HCT116 (cell line): ENCODE results near the gene NUP210. TPM values are rescaled to one million over a fixed set of nuclear protein-coding genes. Genes with fewer than 3 reads are reported as not detected.

Source experiments
- ATAC-seq: fragments of 200-7000 bp; cut with Tn5 transposase; 2 replicates; pipeline ENCODE4 v1.9.1; 2020; ENCODE audit warnings: mild to moderate bottlenecking, moderate library complexity
- BruUV-seq: library from RNA; stranded (reverse); fragments of 400-500 nt; replicated peaks from 2 replicates; lab custom pipeline; 2021; lab: Mats Ljungman, UMichigan
- CTCF ChIA-PET: fragments of 300-600 bp; sonication (Branson Sonifier 250); formaldehyde crosslinking; loops from one replicate; lab custom pipeline; 2021; ENCODE audit warnings: antibody characterized with exemption; lab: Charles Lee
- POLR2A ChIA-PET: fragments of 300-600, 350-600 bp; sonication (Branson Sonifier 250); formaldehyde crosslinking; loops from one replicate; lab custom pipeline; 2021; ENCODE audit warnings: antibody characterized with exemption; lab: Charles Lee
- RAD21 ChIA-PET, 2 experiments: fragments of 300-600 bp; sonication (Branson Sonifier 250); formaldehyde crosslinking; loops; one replicate each; lab custom pipeline; 2023; ENCODE audit warnings: low total read pairs in 2 of 2; ENCODE audit not compliant: uncharacterized antibody in 2 of 2, unreplicated experiment in 2 of 2, low non-redundant PET in 1 of 2; lab: Charles Lee
- DNase-seq: peaks from one replicate; pipeline ENCODE4 v3.0.0-alpha.2; 2010; ENCODE audit warnings: low read depth, low spot score
- H2AFZ ChIP-seq: fragments of 200-600 bp; shearing (Covaris generic), sonication (generic); 2 replicates; pipeline ENCODE4 v1.6.1; 2017; ENCODE audit warnings: low read depth, mixed run types, mixed read lengths, antibody characterized with exemption, low read length; ENCODE audit not compliant: poor library complexity, severe bottlenecking
- H3K27ac ChIP-seq: 2 replicates; pipeline ENCODE4 v1.5.1; 2012; ENCODE audit warnings: low read depth, low read length
- H3K27me3 ChIP-seq: fragments of 200-600 bp; sonication (generic); 2 replicates; pipeline ENCODE4 v1.6.1; 2016; ENCODE audit warnings: mixed run types, low read length, mixed read lengths; ENCODE audit not compliant: insufficient read depth
- H3K36me3 ChIP-seq, 2 experiments: fragments of 200-500 bp in 1 of 2; fragments of 200-600 bp in 1 of 2; sonication (Bioruptor generic) in 1 of 2; sonication (generic) in 1 of 2; 2 replicates each; pipeline versions ENCODE4 v1.5.1 to v1.6.1; 2014 to 2016; ENCODE audit warnings: low read length in 2 of 2, inconsistent platforms in 1 of 2, mixed read lengths in 1 of 2, mixed run types in 1 of 2; ENCODE audit not compliant: insufficient read depth in 2 of 2, control insufficient read depth in 1 of 2
- H3K4me1 ChIP-seq, 2 experiments: fragments of 200-600 bp in 1 of 2; sonication (generic) in 1 of 2; 2 replicates each; pipeline versions ENCODE4 v1.5.1 to v1.6.1; 2012 to 2017; ENCODE audit warnings: low read length in 2 of 2, inconsistent platforms in 1 of 2, mild to moderate bottlenecking in 1 of 2, mixed read lengths in 1 of 2, mixed run types in 1 of 2, moderate library complexity in 1 of 2; ENCODE audit not compliant: insufficient read depth in 2 of 2, control insufficient read depth in 1 of 2
- H3K4me2 ChIP-seq: fragments of 200-600 bp; sonication (generic); 2 replicates; pipeline ENCODE4 v1.6.1; 2017; ENCODE audit warnings: mixed run types, low read length, mixed read lengths
- H3K4me3 ChIP-seq, 2 experiments: fragments of 200-600 bp in 1 of 2; sonication (generic) in 1 of 2; replicated peaks in 1 of 2; 2 replicates each; pipeline ENCODE4 v1.5.1; 2011 to 2016; ENCODE audit warnings: low read length in 2 of 2, control low read depth in 1 of 2, low read depth in 1 of 2, mild to moderate bottlenecking in 1 of 2, mixed read lengths in 1 of 2, mixed run types in 1 of 2
- H3K79me2 ChIP-seq: fragments of 200-600 bp; sonication (generic); 2 replicates; pipeline ENCODE4 v1.6.1; 2017; ENCODE audit warnings: mild to moderate bottlenecking, mixed run types, low read length, moderate library complexity, mixed read lengths; ENCODE audit not compliant: insufficient read depth
- H3K9ac ChIP-seq: fragments of 200-600 bp; sonication (generic); 2 replicates; pipeline ENCODE4 v1.6.1; 2016; ENCODE audit warnings: low read length, mixed read lengths
- H3K9me2 ChIP-seq: fragments of 200-600 bp; sonication (generic), shearing (Covaris generic); 2 replicates; pipeline ENCODE4 v1.6.1; 2017; ENCODE audit warnings: mixed run types, mild to moderate bottlenecking, moderate library complexity; ENCODE audit not compliant: insufficient read depth
- H3K9me3 ChIP-seq, 2 experiments: fragments of 200-500 bp in 1 of 2; fragments of 200-600 bp in 1 of 2; sonication (Bioruptor generic) in 1 of 2; sonication (generic) in 1 of 2; 2 replicates each; pipeline ENCODE4 v1.6.1; 2014 to 2017; ENCODE audit warnings: low read length in 2 of 2, mixed read lengths in 2 of 2, inconsistent platforms in 1 of 2, low read depth in 1 of 2, mild to moderate bottlenecking in 1 of 2, mixed run types in 1 of 2, moderate library complexity in 1 of 2; ENCODE audit not compliant: control insufficient read depth in 1 of 2, insufficient read depth in 1 of 2
- H4K20me1 ChIP-seq: fragments of 200-600 bp; sonication (generic), shearing (Covaris generic); 2 replicates; pipeline ENCODE4 v1.6.1; 2017; ENCODE audit warnings: mixed run types, mild to moderate bottlenecking, moderate library complexity; ENCODE audit not compliant: insufficient read depth
- EGR1 ChIP-seq: IDR thresholded peaks from 2 replicates; pipeline ENCODE4 v1.6.1; 2012; ENCODE audit warnings: low read depth
- EZH2 ChIP-seq: fragments of 200-600 bp; sonication (generic); IDR thresholded peaks from 2 replicates; pipeline ENCODE4 v1.6.1; 2017; ENCODE audit warnings: antibody characterized with exemption, mixed run types
- EZH2phosphoT487 ChIP-seq: fragments of 200-600 bp; IDR thresholded peaks from 2 replicates; pipeline ENCODE4 v1.6.1; 2018; ENCODE audit warnings: antibody characterized with exemption, borderline replicate concordance
- FOSL1 ChIP-seq: IDR thresholded peaks from 2 replicates; pipeline ENCODE4 v1.6.1; 2012; ENCODE audit warnings: low read depth
- POLR2AphosphoS5 ChIP-seq: IDR thresholded peaks from 2 replicates; pipeline ENCODE4 v1.6.1; 2011; ENCODE audit warnings: mild to moderate bottlenecking, low read depth, low read length, moderate library complexity
- SIN3A ChIP-seq: IDR thresholded peaks from 2 replicates; pipeline ENCODE4 v1.6.1; 2012; ENCODE audit warnings: low read depth
- SP1 ChIP-seq: IDR thresholded peaks from 2 replicates; pipeline ENCODE4 v1.6.1; 2012; ENCODE audit warnings: low read depth
- TCF7L2 ChIP-seq: IDR thresholded peaks from 2 replicates; pipeline ENCODE4 v1.7.0; 2011; ENCODE audit warnings: borderline replicate concordance, inconsistent platforms; ENCODE audit not compliant: insufficient read depth, insufficient read length; ENCODE audit errors: extremely low read depth
- YY1 ChIP-seq: IDR thresholded peaks from 2 replicates; pipeline ENCODE4 v1.6.1; 2011; ENCODE audit warnings: low read length, low read depth, moderate library complexity, mild to moderate bottlenecking; ENCODE audit not compliant: insufficient replicate concordance; ENCODE audit errors: extremely low read depth
- ZFX ChIP-seq: fragments of 450-650 bp; IDR thresholded peaks from 2 replicates; pipeline ENCODE4 v1.6.1; 2017
- ZNF274 ChIP-seq: fragments of 200-500 bp; sonication (Bioruptor generic); IDR thresholded peaks from 2 replicates; pipeline ENCODE4 v1.6.1; 2014; ENCODE audit warnings: mild to moderate bottlenecking, low read depth, low read length, inconsistent platforms
- intact Hi-C: fragments of 100-400 bp; cut with micrococcal nuclease; formaldehyde crosslinking; loops from 2 replicates; pipeline ENCODE4 v1.10.0; 2022
- total RNA-seq: library from RNA; stranded (reverse); gene quantifications from one replicate; pipeline ENCODE4 v1.2.1, GENCODE V29; 2021; ENCODE audit not compliant: unreplicated experiment
- TF ChIP-seq, protein P1 (sequence below), 3 experiments: fragments of 200-600 bp in 1 of 3; sonication (generic) in 1 of 3; IDR thresholded peaks in 2 of 3; conservative IDR thresholded peaks in 1 of 3; 2 replicates each; pipeline ENCODE4 v1.5.1; 2012 to 2017; ENCODE audit warnings: low read depth in 2 of 3, low read length in 2 of 3, antibody characterized with exemption in 1 of 3, borderline replicate concordance in 1 of 3, control low read depth in 1 of 3, mild to moderate bottlenecking in 1 of 3, mixed read lengths in 1 of 3, mixed run types in 1 of 3, moderate library complexity in 1 of 3; ENCODE audit not compliant: insufficient read depth in 1 of 3
- TF ChIP-seq, protein P2 (sequence below): IDR thresholded peaks from 2 replicates; pipeline ENCODE4 v1.6.1; 2012

Gene NUP210
- total RNA-seq, 1 experiment from 2014 or later, result 74.9 TPM

DNA sequence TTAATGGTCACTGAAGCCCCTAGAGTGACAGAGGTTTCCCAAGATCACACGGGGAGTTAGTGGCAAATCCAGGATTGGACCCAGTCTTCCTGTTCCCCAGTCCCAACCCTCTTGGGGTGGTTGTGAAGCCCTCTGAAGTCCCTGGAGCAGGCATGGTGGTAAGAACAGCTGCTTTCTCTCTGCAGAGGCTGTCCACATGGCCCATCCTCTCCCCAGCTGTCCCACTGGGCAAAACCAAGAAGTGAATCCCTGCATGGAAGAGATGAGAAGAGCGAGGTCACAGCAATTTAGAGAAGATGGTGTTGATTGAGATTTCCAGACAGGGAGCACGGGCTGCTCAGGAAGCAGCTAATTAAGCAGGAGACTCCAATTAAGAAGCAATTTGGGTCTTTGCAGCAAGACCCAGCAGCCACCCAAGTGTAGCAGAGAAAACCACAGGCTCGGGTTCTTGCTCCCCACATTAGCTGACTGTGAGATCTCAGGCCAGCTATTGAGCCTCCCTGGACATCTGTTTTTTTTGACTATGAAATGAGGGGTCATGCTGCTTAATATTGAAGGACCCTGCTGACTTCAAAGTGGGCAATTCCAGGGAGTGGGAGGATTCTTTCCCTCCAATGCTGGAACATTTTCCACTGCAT lies 45.2 kb upstream of the NUP210 start:
- Histone ChIP-seq H3K4me3 (no peak overlapping the region), H3K36me3 (no peaks in the 10 kb centered on the region), H3K9ac (no peak overlapping the region), H3K27ac (no peak overlapping the region), H2AFZ (no peak overlapping the region), H3K9me2 (no peaks in the 10 kb centered on the region), H3K27me3 (no peaks in the 10 kb centered on the region), H4K20me1 (no peaks in the 10 kb centered on the region), H3K79me2 (no peaks in the 10 kb centered on the region), H3K4me2 (no peak overlapping the region), H3K9me3 (no peaks in the 10 kb centered on the region), H3K4me1 (peaks cover 2 to 8% of the 10 kb centered on the region in 2 experiments; a peak in 3 of 4 replicates)
- ChIA-PET POLR2A (no interaction called here), CTCF (no interaction called here), RAD21 (no interaction called here)
- TF ChIP-seq SIN3A, result no peak
- no peak for TF ChIP-seq EGR1
- no peak for TF ChIP-seq YY1
- DNase-seq (no peak), ATAC-seq (no peak)
- intact Hi-C loops, result no loop called here
- BruUV-seq, result no TSS peak

DNA sequence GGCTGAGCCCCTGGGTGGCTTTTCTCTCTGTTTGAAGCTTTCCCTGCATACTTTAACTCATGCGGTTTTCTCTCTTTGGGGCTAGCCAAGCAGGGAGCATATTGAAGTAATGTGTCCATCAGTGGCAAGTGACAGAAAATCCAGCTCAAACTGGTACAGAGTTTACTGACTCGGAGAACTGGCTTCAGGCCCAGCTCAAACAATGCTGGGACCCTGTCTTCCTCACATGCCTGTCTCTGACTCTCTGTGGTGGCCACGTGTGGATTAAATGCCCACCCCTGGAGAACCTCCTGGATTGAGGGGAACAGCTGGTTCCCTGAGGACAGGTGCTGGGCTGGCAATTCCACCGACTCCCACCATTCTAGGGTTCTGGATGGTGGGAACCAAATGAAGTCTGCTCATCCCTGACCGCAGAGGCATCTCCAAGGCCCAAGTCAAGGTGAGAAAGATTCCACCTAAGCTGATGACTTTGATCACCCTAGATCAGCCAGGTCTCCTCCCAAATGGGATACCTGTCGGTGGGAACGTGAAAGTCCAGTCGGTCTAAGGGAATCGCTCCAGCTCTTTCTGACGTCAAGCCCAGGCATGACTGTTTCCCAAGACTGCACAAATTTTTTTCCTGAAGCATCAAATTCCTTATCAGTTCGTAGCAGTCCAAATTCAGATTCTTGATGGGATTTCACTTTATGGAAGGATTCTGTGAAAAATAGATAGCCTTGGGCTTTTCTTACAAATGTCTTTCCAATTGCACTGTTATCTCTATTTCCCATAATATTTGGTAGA lies 43.7 kb upstream of the NUP210 start:
- ATAC-seq (no peak), DNase-seq (no peak)
- no peaks in the 10 kb centered on the region for H3K9me2 ChIP-seq
- ChIA-PET POLR2A (no interaction called here), RAD21 (no interaction called here), CTCF (interaction anchor here (1.6 to 3.8 kb wide), 4 partner anchors 8 to 372 kb away, joined by 5 to 18 read pairs (median 11); partner anchors contain the start of gene HDAC11)
- no peak overlapping the region for H3K9ac ChIP-seq
- H3K27me3 ChIP-seq, result no peaks in the 10 kb centered on the region
- no peak overlapping the region for H3K4me2 ChIP-seq
- no peaks in the 10 kb centered on the region for H3K9me3 ChIP-seq
- peaks cover 2 to 8% of the 10 kb centered on the region in 2 experiments; a peak in 3 of 4 replicates for H3K4me1 ChIP-seq
- H3K27ac ChIP-seq, result no peak overlapping the region
- intact Hi-C loops, result no loop called here
- H3K36me3 ChIP-seq, result no peaks in the 10 kb centered on the region
- no peaks in the 10 kb centered on the region for H3K79me2 ChIP-seq
- no TSS peak for BruUV-seq
- no peaks in the 10 kb centered on the region for H4K20me1 ChIP-seq
- no peak for TF ChIP-seq ZFX
- no peak for TF ChIP-seq SP1
- TF ChIP-seq EZH2phosphoT487, result no peak
- no peak for TF ChIP-seq POLR2AphosphoS5
- TF ChIP-seq FOSL1, result no peak
- no peak for TF ChIP-seq ZNF274
- no peak for TF ChIP-seq EZH2
- TF ChIP-seq TCF7L2, result no peak
- TF ChIP-seq, protein P1, sequence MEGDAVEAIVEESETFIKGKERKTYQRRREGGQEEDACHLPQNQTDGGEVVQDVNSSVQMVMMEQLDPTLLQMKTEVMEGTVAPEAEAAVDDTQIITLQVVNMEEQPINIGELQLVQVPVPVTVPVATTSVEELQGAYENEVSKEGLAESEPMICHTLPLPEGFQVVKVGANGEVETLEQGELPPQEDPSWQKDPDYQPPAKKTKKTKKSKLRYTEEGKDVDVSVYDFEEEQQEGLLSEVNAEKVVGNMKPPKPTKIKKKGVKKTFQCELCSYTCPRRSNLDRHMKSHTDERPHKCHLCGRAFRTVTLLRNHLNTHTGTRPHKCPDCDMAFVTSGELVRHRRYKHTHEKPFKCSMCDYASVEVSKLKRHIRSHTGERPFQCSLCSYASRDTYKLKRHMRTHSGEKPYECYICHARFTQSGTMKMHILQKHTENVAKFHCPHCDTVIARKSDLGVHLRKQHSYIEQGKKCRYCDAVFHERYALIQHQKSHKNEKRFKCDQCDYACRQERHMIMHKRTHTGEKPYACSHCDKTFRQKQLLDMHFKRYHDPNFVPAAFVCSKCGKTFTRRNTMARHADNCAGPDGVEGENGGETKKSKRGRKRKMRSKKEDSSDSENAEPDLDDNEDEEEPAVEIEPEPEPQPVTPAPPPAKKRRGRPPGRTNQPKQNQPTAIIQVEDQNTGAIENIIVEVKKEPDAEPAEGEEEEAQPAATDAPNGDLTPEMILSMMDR (IDR thresholded peaks at IDR 0.05 in 2 of 3, conservative IDR thresholded peaks at IDR 0.05 in 1 of 3; ENCODE audit: borderline replicate concordance in 1 of 3, insufficient read depth in 1 of 3, low read depth in 2 of 3, low read length in 2 of 3), result no peak
- TF ChIP-seq, protein P2, sequence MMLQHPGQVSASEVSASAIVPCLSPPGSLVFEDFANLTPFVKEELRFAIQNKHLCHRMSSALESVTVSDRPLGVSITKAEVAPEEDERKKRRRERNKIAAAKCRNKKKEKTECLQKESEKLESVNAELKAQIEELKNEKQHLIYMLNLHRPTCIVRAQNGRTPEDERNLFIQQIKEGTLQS, result no peak
- H2AFZ ChIP-seq, result no peak overlapping the region
- no peak overlapping the region for H3K4me3 ChIP-seq
